Suprapubic skin (tissue), 4 donors: Measurements from ENCODE around the gene CTSZ. TPM values are rescaled to one million over a fixed set of nuclear protein-coding genes. Genes with fewer than 3 reads are reported as not detected.

ENCODE experiments used
- DNase-seq, 2 donors: peaks; one replicate each; pipeline ENCODE4 v3.0.0-alpha.2; 2019; ENCODE audit warnings: low spot score in 2 of 2
- H3K27ac ChIP-seq: fragments of 200-600 bp; sonication (generic); one replicate; pipeline ENCODE4 v1.5.1; 2019
- H3K27me3 ChIP-seq: fragments of 200-600 bp; sonication (generic); one replicate; pipeline ENCODE4 v1.5.1; 2019
- H3K36me3 ChIP-seq: fragments of 200-600 bp; sonication (generic); one replicate; pipeline ENCODE4 v1.5.1; 2019
- H3K4me1 ChIP-seq: fragments of 200-600 bp; sonication (generic); one replicate; pipeline ENCODE4 v1.5.1; 2019
- H3K4me3 ChIP-seq: fragments of 200-600 bp; sonication (generic); one replicate; pipeline ENCODE4 v1.5.1; 2019; ENCODE audit warnings: mild to moderate bottlenecking
- H3K9me3 ChIP-seq: fragments of 200-600 bp; sonication (generic); one replicate; pipeline ENCODE4 v1.5.1; 2019
- EP300 ChIP-seq: sonication (generic); formaldehyde crosslinking; IDR thresholded peaks from one replicate; pipeline ENCODE4 v1.6.1; 2017; ENCODE audit warnings: antibody characterized with exemption
- POLR2A ChIP-seq, 2 donors: fragments of 450-650 bp; IDR thresholded peaks; one replicate each; pipeline ENCODE4 v1.6.1; 2017; ENCODE audit warnings: antibody characterized with exemption in 2 of 2, mild to moderate bottlenecking in 2 of 2, moderate library complexity in 2 of 2
- POLR2AphosphoS5 ChIP-seq, 3 donors: sonication (generic); formaldehyde crosslinking; IDR thresholded peaks; one replicate each; pipeline ENCODE4 v1.6.1; 2017; ENCODE audit warnings: antibody characterized with exemption in 3 of 3
- WGBS: methylation state at CpG from one replicate; pipeline ENCODE4 v1.1.5; 2018; 5-methylcytosine and 5-hydroxymethylcytosine counted together
- total RNA-seq, 4 donors: library from RNA; depleted of rRNA; stranded (reverse); fragments of >200 nt; gene quantifications; one replicate each; pipeline ENCODE4 v1.1.0, GENCODE V29; 2016
- TF ChIP-seq, protein P1 (sequence below), 2 donors: fragments of 200-600 bp in 1 of 2; fragments of 450-650 bp in 1 of 2; sonication (generic) in 1 of 2; IDR thresholded peaks; one replicate each; pipeline ENCODE4 v1.5.1; 2016 to 2019; ENCODE audit warnings: antibody characterized with exemption in 2 of 2, mild to moderate bottlenecking in 1 of 2, moderate library complexity in 1 of 2

CTSZ gene
- total RNA-seq, 4 donors from 2014 or later = 25.6 to 38.7 (median 34.7) TPM

GRCh38 chr20:59004763-59005522 lies 2.1 kb downstream of the CTSZ start:
- H3K27ac ChIP-seq = peak overlapping the region; percentile 87
- no peak for TF ChIP-seq POLR2AphosphoS5 (IDR thresholded peaks at IDR 0.05)
- no peak for TF ChIP-seq EP300
- TF ChIP-seq POLR2A (IDR thresholded peaks at IDR 0.05) = no peak
- TF ChIP-seq, protein P1, sequence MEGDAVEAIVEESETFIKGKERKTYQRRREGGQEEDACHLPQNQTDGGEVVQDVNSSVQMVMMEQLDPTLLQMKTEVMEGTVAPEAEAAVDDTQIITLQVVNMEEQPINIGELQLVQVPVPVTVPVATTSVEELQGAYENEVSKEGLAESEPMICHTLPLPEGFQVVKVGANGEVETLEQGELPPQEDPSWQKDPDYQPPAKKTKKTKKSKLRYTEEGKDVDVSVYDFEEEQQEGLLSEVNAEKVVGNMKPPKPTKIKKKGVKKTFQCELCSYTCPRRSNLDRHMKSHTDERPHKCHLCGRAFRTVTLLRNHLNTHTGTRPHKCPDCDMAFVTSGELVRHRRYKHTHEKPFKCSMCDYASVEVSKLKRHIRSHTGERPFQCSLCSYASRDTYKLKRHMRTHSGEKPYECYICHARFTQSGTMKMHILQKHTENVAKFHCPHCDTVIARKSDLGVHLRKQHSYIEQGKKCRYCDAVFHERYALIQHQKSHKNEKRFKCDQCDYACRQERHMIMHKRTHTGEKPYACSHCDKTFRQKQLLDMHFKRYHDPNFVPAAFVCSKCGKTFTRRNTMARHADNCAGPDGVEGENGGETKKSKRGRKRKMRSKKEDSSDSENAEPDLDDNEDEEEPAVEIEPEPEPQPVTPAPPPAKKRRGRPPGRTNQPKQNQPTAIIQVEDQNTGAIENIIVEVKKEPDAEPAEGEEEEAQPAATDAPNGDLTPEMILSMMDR (IDR thresholded peaks at IDR 0.05) = no peak
- H3K36me3 ChIP-seq = peaks cover 20% of the 10 kb centered on the region
- 56% methylated on average over 16 of the region's 17 CpGs for WGBS
- peak overlapping the region; percentile 84 for H3K4me3 ChIP-seq
- H3K27me3 ChIP-seq = no peaks in the 10 kb centered on the region
- peaks cover 40% of the 10 kb centered on the region for H3K4me1 ChIP-seq
- H3K9me3 ChIP-seq = no peaks in the 10 kb centered on the region
- no peak for DNase-seq

- peaks cover 36% of the 10 kb centered on the region for H3K4me1 ChIP-seq
- no peak for TF ChIP-seq POLR2A (IDR thresholded peaks at IDR 0.05)
- no peak for TF ChIP-seq EP300
- no peak for TF ChIP-seq POLR2AphosphoS5 (IDR thresholded peaks at IDR 0.05)
- TF ChIP-seq, protein P1 (IDR thresholded peaks at IDR 0.05) = no peak
- WGBS = 67% methylated on average over 4 of the region's 4 CpGs
- no peak for DNase-seq
- no peaks in the 10 kb centered on the region for H3K9me3 ChIP-seq
- H3K27me3 ChIP-seq = no peaks in the 10 kb centered on the region
- no peak overlapping the region for H3K27ac ChIP-seq
- peaks cover 23% of the 10 kb centered on the region for H3K36me3 ChIP-seq
- H3K4me3 ChIP-seq = peak overlapping the region; percentile 84
Observed at GRCh38 chr20:59004493-59004762, 2.6 kb downstream of the CTSZ start.

DNA sequence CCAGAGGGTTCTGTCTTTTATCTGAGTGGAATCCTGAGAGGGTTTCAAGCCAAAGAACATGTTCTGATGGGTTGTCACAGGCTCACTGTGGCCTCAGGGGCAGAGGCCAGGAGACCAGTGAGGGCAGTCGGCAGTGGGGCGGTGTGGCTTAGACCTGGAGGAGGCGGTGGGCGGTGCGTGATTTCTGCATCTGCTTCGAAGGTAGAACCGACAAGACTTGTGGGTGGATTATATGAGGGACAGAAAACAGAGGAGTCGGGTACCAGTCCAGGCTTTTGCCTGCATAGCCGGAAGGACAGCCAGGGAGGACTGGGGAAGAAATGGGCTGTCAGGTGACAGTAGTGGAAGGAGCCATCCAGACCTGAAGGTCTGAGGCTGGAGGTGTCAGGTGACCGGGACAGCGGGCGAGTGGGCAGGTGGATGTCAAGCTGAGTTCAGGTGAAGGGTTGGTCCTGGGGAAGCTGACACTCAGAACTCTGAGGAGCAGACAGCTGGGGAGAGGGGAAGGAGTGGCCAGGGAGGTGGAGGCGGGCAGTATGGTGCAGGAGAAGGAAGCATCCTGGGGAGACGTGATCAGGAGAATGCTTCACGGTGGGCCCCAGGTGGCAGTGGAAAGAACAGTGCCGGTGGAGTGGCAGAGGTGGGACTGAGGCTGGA lies 3.1 kb downstream of the CTSZ start:
- peak in 1 of 2 donors; percentile 56 for DNase-seq
- Histone ChIP-seq H3K27ac (no peak overlapping the region), H3K27me3 (no peaks in the 10 kb centered on the region), H3K36me3 (peaks cover 28% of the 10 kb centered on the region), H3K4me3 (no peak overlapping the region), H3K4me1 (peaks cover 36% of the 10 kb centered on the region), H3K9me3 (no peaks in the 10 kb centered on the region)
- WGBS = 79% methylated on average over 16 of the region's 16 CpGs
- TF ChIP-seq, protein P1 (IDR thresholded peaks at IDR 0.05) = no peak
- TF ChIP-seq EP300 (no peak), POLR2A (IDR thresholded peaks at IDR 0.05) (no peak), POLR2AphosphoS5 (IDR thresholded peaks at IDR 0.05) (no peak)

DNA sequence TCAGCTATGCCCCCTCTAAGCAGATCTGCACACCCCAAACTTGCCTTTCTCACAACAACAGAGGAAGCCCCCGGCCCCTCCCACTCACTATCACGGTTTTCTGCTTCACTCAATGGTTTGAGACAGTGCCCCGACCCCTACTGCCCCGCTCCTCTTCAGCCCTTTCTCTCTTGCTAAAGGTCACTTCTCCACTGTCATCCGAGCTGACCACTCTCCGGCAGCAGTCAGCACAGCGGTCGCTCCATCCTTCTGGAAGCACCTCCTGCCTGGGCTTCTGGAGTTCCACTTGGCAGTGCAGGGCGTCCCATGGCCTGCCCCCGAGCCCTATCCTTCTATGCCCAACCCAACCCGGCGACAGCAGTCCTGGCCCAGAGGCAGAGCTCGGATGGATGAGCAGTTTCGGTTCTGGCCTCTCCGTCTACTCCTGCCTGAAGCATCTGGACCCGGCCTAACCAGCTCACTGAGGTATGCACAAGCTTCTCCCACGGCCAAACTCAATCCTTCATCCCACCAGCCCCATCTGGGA lies 4.1 kb downstream of the CTSZ start:
- H3K27me3 ChIP-seq = no peaks in the 10 kb centered on the region

More for the DNA sequence above, 4.1 kb downstream of the CTSZ start:
- Histone ChIP-seq H3K4me3 (no peak overlapping the region), H3K4me1 (peaks cover 36% of the 10 kb centered on the region), H3K9me3 (no peaks in the 10 kb centered on the region), H3K36me3 (peaks cover 36% of the 10 kb centered on the region), H3K27ac (no peak overlapping the region)
- DNase-seq = no peak
- WGBS = 91% methylated on average over 14 of the region's 17 CpGs
- TF ChIP-seq EP300 (no peak), POLR2A (IDR thresholded peaks at IDR 0.05) (no peak), POLR2AphosphoS5 (IDR thresholded peaks at IDR 0.05) (no peak)
- TF ChIP-seq, protein P1 (IDR thresholded peaks at IDR 0.05) = no peak
